NCI-H2029 treated with DMSO at 0.1 percent for 48 hours (cell line): ENCODE data around the gene TPM4.

ENCODE experiments used
- DNase-seq: peaks from one replicate; lab custom pipeline; 2025; lab: John Stamatoyannopoulos, UW

The TPM4 gene

GRCh38 chr19:16131648-16132047 lies 55.4 kb downstream of the TPM4 start:
- no peak for DNase-seq

- no peak for DNase-seq
Observed at GRCh38 chr19:16133818-16134217, 57.5 kb downstream of the TPM4 start.

GRCh38 chr19:16134510-16134909 lies 58.2 kb downstream of the TPM4 start:
- DNase-seq: no peak

- no peak for DNase-seq
Observed at GRCh38 chr19:16135430-16136127, 59.3 kb downstream of the TPM4 start.

- no peak for DNase-seq
Observed at GRCh38 chr19:16136185-16136999, 60.1 kb downstream of the TPM4 start.

- DNase-seq: no peak
Observed at GRCh38 chr19:16139752-16140151, 63.5 kb downstream of the TPM4 start.

- no peak for DNase-seq
Observed at GRCh38 chr19:16141043-16141442, 64.7 kb downstream of the TPM4 start.

- DNase-seq: no peak
Observed at GRCh38 chr19:16142032-16142580, 65.8 kb downstream of the TPM4 start.

- DNase-seq: peak; percentile 64
Observed at GRCh38 chr19:16143399-16144215, 67.3 kb downstream of the TPM4 start, which contains the start of gene HSH2D. HSH2D (plus strand) TSS chr19:16143685; CDS start chr19:16148751, 5,066 bp downstream.

GRCh38 chr19:16144216-16144581 lies 67.9 kb downstream of the TPM4 start:
- DNase-seq: no peak

GRCh38 chr19:16146112-16146511 lies 69.8 kb downstream of the TPM4 start:
- DNase-seq: no peak

GRCh38 chr19:16148443-16149229 lies 72.3 kb downstream of the TPM4 start:
- no peak for DNase-seq
